Glutamatergic neuron (in vitro differentiated cells): ENCODE results near the gene EVC. TPM values are rescaled to one million over a fixed set of nuclear protein-coding genes. Genes with fewer than 3 reads are reported as not detected.

Experiments used
- DNase-seq: peaks from one replicate; pipeline ENCODE4 v3.0.0; 2022
- H3K27ac Mint-ChIP-seq: one replicate; pipeline ENCODE4 v1.8.0; 2020; ENCODE audit warnings: mild to moderate bottlenecking, mixed read lengths, inconsistent platforms; ENCODE audit not compliant: unreplicated experiment
- H3K27me3 Mint-ChIP-seq: one replicate; pipeline ENCODE4 v1.8.0; 2020; ENCODE audit warnings: mild to moderate bottlenecking, moderate library complexity, mixed read lengths, inconsistent platforms; ENCODE audit not compliant: unreplicated experiment
- H3K36me3 Mint-ChIP-seq: one replicate; pipeline ENCODE4 v1.8.0; 2020; ENCODE audit warnings: mild to moderate bottlenecking, mixed read lengths, inconsistent platforms; ENCODE audit not compliant: unreplicated experiment
- H3K4me1 Mint-ChIP-seq: one replicate; pipeline ENCODE4 v1.8.0; 2020; ENCODE audit warnings: mild to moderate bottlenecking, low read depth, mixed read lengths, inconsistent platforms; ENCODE audit not compliant: unreplicated experiment
- H3K4me3 Mint-ChIP-seq: one replicate; pipeline ENCODE4 v1.8.0; 2020; ENCODE audit warnings: mild to moderate bottlenecking, mixed read lengths, inconsistent platforms; ENCODE audit not compliant: unreplicated experiment
- H3K9me3 Mint-ChIP-seq: one replicate; pipeline ENCODE4 v1.8.0; 2020; ENCODE audit warnings: mild to moderate bottlenecking, moderate library complexity, mixed read lengths, inconsistent platforms; ENCODE audit not compliant: unreplicated experiment
- CTCF ChIP-seq: fragments of 200-600 bp; sonication (generic); IDR thresholded peaks from one replicate; pipeline ENCODE4 v1.5.0; 2021; ENCODE audit not compliant: partially characterized antibody, unreplicated experiment
- total RNA-seq: library from RNA; stranded (reverse); fragmentation: NEBNext Ultra II Directional; extraction: Animal tissue kit (Norgen Biotek cat#: 25700); gene quantifications from one replicate; pipeline ENCODE4 v1.2.1, GENCODE V29; 2021; ENCODE audit not compliant: unreplicated experiment

EVC gene
- total RNA-seq, 1 donor from 2014 or later = 6.7 TPM

DNA sequence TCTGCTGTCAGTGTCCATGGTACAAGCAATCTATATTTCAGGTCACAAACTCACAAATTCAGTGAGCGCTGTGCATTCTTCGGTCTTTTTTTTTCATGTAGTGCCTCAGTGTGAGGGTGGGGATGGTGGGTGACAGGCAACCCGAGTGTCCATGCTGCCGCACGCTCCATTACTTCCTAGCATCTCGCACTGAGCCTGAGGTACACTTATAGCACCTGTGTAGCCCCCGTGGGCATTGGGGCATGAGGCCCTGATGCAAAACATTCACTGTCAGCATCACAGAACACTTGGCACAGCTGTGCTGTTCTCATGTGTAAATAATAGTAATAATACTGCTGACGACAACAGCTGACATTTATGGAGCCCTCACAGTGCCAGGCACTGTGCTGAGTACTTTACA, 34.2 kb upstream of the EVC start:
- Mint-ChIP-seq H3K27me3 (no peaks in the 10 kb centered on the region), H3K36me3 (no peaks in the 10 kb centered on the region), H3K27ac (no peak overlapping the region), H3K4me3 (no peak overlapping the region), H3K9me3 (no peaks in the 10 kb centered on the region), H3K4me1 (no peaks in the 10 kb centered on the region)
- TF ChIP-seq CTCF = no peak
- DNase-seq = no peak

GRCh38 chr4:5678977-5679376, 32.0 kb upstream of the EVC start:
- Mint-ChIP-seq H3K27ac (no peak overlapping the region), H3K4me3 (no peak overlapping the region), H3K4me1 (no peaks in the 10 kb centered on the region), H3K9me3 (no peaks in the 10 kb centered on the region), H3K27me3 (no peaks in the 10 kb centered on the region), H3K36me3 (no peaks in the 10 kb centered on the region)
- no peak for DNase-seq
- no peak for TF ChIP-seq CTCF

GRCh38 chr4:5683566-5683965, 27.4 kb upstream of the EVC start:
- no peaks in the 10 kb centered on the region for H3K27me3 Mint-ChIP-seq
- TF ChIP-seq CTCF = no peak

DNA sequence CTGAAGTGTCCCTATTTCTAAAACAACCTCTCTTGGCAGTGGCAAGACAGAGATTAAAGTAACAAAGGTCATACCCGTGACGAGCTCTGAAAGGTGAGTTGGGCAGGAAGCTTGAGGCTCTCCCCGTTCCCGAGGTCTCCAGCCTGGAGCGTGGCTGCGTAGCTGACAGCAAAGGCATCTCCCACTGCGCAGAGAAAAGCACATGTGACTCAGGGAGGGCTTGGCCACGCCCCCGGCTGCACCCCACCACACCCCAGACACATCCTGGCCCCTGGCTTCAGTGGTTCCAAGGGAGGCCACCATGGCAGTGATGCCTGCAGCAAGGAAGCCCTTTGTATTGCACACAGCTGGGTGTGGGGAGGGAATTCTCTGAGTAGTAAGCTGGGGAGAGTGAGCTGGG, 25.7 kb upstream of the EVC start:
- Mint-ChIP-seq H3K4me3 (no peak overlapping the region), H3K27me3 (no peaks in the 10 kb centered on the region), H3K4me1 (no peaks in the 10 kb centered on the region), H3K36me3 (peaks cover 6% of the 10 kb centered on the region), H3K9me3 (no peaks in the 10 kb centered on the region), H3K27ac (no peak overlapping the region)
- TF ChIP-seq CTCF = no peak
- DNase-seq = no peak

More at GRCh38 chr4:5683566-5683965, 27.4 kb upstream of the EVC start:
- Mint-ChIP-seq H3K27ac (no peak overlapping the region), H3K4me1 (no peaks in the 10 kb centered on the region), H3K4me3 (no peak overlapping the region), H3K36me3 (peaks cover 6% of the 10 kb centered on the region), H3K9me3 (no peaks in the 10 kb centered on the region)
- DNase-seq = no peak

DNA sequence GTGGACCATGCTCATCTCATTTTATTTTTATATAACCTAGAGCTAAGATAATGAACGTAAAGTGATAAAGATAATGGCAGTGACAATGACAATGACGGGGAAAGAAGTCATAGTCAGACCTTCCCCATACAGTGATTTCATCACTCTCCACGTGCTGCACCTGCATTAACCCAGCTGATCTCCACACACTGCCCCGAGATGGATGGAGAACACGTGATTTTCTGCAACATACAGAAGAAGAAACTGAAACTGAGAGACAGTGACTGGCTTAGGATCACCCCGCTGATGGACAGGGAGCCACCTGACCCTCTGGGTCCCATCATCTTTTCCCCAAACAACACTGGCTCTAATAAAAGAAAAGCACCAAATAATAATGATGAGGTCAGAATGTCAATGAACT, 24.7 kb upstream of the EVC start:
- DNase-seq = no peak
- Mint-ChIP-seq H3K9me3 (no peaks in the 10 kb centered on the region), H3K4me3 (no peak overlapping the region), H3K27me3 (no peaks in the 10 kb centered on the region), H3K4me1 (no peaks in the 10 kb centered on the region), H3K27ac (no peak overlapping the region), H3K36me3 (peaks cover 6% of the 10 kb centered on the region)
- TF ChIP-seq CTCF = no peak
